ENCODE data around the gene TMEM39B.
A peak's percentile ranks its signal among the peaks of the same experiment; 100 is the strongest.

TMEM39B gene

DNA sequence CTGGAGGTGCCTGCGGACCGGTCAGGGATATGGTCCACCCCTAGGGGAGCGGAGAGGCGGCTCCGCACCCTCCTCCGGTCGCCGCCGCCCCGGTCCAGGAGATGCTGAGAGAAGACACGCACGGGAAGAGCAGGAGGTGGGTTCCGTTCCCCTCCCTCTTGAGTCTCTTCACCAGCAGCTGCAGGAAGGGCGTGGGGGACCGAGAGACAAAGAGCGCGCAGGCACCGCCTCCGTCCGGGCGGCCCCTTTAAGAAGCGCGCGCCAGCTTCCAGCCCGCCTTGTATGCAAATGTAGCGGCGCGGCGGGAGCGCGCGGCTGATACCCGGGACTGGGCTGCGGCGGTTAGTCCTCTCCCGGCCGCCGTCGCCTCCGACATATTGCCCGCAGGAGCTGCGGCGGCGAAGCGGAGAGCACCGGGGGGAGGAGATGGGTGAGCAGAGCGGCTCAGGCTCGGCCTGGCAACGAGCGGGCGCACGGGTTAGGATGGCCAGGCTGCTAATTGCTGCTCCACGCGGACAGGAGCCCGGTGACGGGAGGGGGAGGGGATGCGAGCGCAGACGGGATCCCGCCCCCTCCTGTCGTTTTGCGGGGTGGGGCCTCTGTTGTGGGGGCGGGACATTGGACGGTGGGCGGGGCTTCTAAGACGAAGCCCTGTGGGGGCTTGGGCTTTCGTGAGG lies at the start of gene TMEM39B:
Gene TMEM39B, plus strand, starts transcription at position 318 of the 677 bp plus-strand sequence. Its CDS starts 109 bp downstream, at position 427.
- peak within 1 kb of the TSS; percentile 76 to 95 for H3K4me3 ChIP-seq (replicated peaks in 1 of 2; ENCODE audit: low read depth in 2 of 2, low read length in 2 of 2)
- peak; percentile 97 for DNase-seq (ENCODE audit: low read depth in 2 of 2)
- TF ChIP-seq, protein P1, sequence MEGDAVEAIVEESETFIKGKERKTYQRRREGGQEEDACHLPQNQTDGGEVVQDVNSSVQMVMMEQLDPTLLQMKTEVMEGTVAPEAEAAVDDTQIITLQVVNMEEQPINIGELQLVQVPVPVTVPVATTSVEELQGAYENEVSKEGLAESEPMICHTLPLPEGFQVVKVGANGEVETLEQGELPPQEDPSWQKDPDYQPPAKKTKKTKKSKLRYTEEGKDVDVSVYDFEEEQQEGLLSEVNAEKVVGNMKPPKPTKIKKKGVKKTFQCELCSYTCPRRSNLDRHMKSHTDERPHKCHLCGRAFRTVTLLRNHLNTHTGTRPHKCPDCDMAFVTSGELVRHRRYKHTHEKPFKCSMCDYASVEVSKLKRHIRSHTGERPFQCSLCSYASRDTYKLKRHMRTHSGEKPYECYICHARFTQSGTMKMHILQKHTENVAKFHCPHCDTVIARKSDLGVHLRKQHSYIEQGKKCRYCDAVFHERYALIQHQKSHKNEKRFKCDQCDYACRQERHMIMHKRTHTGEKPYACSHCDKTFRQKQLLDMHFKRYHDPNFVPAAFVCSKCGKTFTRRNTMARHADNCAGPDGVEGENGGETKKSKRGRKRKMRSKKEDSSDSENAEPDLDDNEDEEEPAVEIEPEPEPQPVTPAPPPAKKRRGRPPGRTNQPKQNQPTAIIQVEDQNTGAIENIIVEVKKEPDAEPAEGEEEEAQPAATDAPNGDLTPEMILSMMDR (IDR thresholded peaks at IDR 0.05; ENCODE audit: low read depth, low read length) = no peak

DNA sequence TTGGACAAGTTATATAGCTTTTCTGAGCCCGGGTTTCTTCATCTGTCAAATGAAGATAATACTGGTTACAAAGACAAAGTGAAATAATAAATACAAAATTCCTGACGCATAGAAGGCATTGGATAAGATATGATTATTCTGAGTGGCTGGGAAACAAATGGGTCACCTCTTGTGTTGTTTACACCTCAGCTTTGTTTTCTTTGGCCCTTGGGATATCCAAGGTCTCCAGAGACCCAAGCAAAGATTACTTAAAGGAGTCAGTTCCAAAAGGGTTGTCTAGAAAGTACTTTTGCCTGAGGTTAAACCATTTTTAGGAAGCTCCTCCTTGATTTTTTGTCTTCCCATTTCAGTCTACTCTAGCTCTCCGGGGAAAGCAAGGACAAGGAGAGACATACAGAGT lies 49.4 kb upstream of the TMEM39B start:
- TF ChIP-seq, protein P1 (IDR thresholded peaks at IDR 0.05; ENCODE audit: low read depth, low read length) = no peak
- H3K4me3 ChIP-seq (replicated peaks in 1 of 2; ENCODE audit: low read depth in 2 of 2, low read length in 2 of 2) = no peak overlapping the region
- DNase-seq (ENCODE audit: low read depth in 2 of 2) = peak; percentile 64 to 65

DNA sequence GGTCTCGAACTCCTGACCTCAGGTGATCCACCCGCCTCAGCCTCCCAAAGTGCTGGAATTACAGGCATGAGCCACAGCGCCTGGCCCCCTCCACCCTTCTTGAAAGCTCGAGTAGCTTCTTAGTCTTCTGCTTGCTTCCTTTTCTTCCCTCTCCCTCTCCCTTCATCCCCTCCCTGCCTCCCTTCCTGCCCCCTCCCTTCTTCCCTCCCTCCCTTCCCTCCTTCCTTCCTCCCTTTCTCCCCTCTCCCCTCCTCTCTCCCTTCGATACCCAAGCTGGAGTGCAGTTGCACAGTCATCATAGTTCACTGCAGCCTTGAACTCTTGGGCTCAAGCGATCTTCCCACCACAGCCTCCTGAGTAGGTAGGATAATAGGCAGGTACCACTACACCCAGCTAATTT lies 47.2 kb upstream of the TMEM39B start:
- DNase-seq (ENCODE audit: low read depth in 2 of 2) = no peak
- TF ChIP-seq, protein P1 (IDR thresholded peaks at IDR 0.05; ENCODE audit: low read depth, low read length) = no peak
- H3K4me3 ChIP-seq (replicated peaks in 1 of 2; ENCODE audit: low read depth in 2 of 2, low read length in 2 of 2) = no peak overlapping the region

DNA sequence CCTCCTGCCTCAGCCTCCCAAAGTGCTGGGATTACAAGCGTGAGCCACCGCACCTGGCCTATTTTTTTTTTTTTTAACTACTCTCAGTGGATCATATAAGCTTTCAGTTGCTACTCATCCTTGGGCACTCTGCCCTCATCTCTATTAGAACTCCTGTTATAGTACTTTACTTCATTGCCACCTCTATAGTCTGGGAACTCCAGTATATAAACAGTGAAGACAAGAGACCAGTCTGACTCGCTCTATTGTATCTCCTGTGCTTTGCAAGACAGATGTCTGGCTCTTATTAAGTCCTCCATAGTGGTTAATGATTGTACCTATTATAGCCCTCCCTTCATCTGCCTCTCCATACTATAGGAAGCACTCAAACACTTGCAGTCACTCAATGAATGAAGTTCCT lies 44.0 kb upstream of the TMEM39B start:
- TF ChIP-seq, protein P1 (IDR thresholded peaks at IDR 0.05; ENCODE audit: low read depth, low read length) = no peak
- DNase-seq (ENCODE audit: low read depth in 2 of 2) = peak in 1 of 2 donors; percentile 37
- H3K4me3 ChIP-seq (replicated peaks in 1 of 2; ENCODE audit: low read depth in 2 of 2, low read length in 2 of 2) = no peak overlapping the region

DNA sequence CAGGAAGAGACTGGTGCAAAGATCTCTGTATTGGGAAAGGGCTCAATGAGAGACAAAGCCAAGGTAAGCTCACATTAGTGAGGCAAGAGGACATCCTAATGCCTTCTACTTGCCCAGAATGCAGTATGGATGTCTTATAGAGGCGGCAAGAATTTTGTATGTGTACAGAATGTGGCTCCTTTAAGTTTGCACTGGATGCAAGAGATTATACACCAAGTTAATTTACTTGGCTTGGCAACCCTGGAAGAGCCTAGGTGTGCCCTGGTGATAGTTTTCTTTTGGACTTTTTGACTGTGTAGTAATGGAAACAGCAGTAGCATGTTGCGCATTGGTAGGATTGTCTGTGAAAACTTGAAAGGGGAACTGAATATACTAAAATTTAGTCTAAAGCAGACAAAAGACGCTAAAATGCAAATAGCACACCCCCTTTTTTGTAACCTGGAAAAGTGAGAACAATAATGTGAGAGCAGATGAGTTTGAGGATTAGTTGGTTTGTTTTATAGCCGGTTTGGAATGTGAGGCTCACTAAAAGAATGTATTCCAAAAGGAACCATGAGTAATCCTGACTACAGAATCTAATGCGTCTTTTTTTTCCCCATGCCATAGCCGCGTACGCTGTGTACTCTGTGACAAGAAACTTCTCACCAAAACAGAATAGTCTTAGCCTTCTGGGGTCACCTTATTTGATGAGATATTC lies 41.0 kb upstream of the TMEM39B start:
- TF ChIP-seq, protein P1 (IDR thresholded peaks at IDR 0.05; ENCODE audit: low read depth, low read length) = no peak
- H3K4me3 ChIP-seq (replicated peaks in 1 of 2; ENCODE audit: low read depth in 2 of 2, low read length in 2 of 2) = no peak overlapping the region
- peak; percentile 34 to 78 for DNase-seq (ENCODE audit: low read depth in 2 of 2)

DNA sequence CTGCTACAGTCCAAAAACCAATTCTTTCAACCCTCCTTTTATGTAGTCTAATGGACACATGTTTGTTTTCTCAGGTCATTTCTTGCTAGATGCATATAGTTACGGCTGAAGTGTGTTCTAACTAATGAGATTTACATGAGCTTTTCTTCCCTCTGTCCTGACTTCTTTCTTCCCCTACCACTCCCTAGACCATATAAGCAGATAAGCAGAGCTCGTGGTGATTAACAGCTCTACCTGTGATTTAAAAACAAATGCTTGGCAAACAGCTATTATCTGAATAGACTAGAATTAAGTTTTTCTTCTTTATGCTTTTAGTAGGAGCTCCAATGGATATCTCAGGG lies 40.5 kb upstream of the TMEM39B start:
- no peak for DNase-seq (ENCODE audit: low read depth in 2 of 2)
- no peak overlapping the region for H3K4me3 ChIP-seq (replicated peaks in 1 of 2; ENCODE audit: low read depth in 2 of 2, low read length in 2 of 2)

More for the DNA sequence above, 40.5 kb upstream of the TMEM39B start:
- TF ChIP-seq, protein P1 (IDR thresholded peaks at IDR 0.05; ENCODE audit: low read depth, low read length) = no peak

Data from cardiac fibroblast (primary cell).